Measurements from ENCODE around the gene PLXDC1. TPM values are rescaled to one million over a fixed set of nuclear protein-coding genes. Genes with fewer than 3 reads are reported as not detected.

PLXDC1 gene
- total RNA-seq, 2 donors from 2014 or later, result 6.5 TPM; not detected in 1

GRCh38 chr17:39195568-39196160 lies 44.2 kb upstream of the PLXDC1 start:
- 72 to 85% methylated on average over 8 of the region's 8 CpGs for WGBS, 2 donors
- no peaks in the 10 kb centered on the region for H3K36me3 ChIP-seq (replicated peaks in 1 of 2; ENCODE audit: insufficient read depth in 1 of 2, low read depth in 2 of 2)
- H3K27me3 ChIP-seq, result no peaks in the 10 kb centered on the region
- no peaks in the 10 kb centered on the region for H3K9me3 ChIP-seq
- intact Hi-C loops (cut with DNase I), result no loop called here
- DNase-seq (no peak), ATAC-seq (no peak)
- no peak overlapping the region for H3K4me3 ChIP-seq
- H3K4me1 ChIP-seq, result peaks cover 23% of the 10 kb centered on the region
- no peak overlapping the region for H3K27ac ChIP-seq
- TF ChIP-seq POLR2A (IDR thresholded peaks at IDR 0.05) (no peak), CTCF (IDR thresholded peaks at IDR 0.05) (no peak)

- no peaks in the 10 kb centered on the region for H3K36me3 ChIP-seq (replicated peaks in 1 of 2; ENCODE audit: insufficient read depth in 1 of 2, low read depth in 2 of 2)
- H3K4me3 ChIP-seq, result no peak overlapping the region
- no peak for TF ChIP-seq POLR2A (IDR thresholded peaks at IDR 0.05)
- TF ChIP-seq CTCF (IDR thresholded peaks at IDR 0.05), result no peak
- peaks cover 23% of the 10 kb centered on the region for H3K4me1 ChIP-seq
- WGBS, 2 donors, result 75 to 82% methylated on average over 8 to 10 of the region's 10 CpGs
- no peak overlapping the region for H3K27ac ChIP-seq
- no peaks in the 10 kb centered on the region for H3K9me3 ChIP-seq
- H3K27me3 ChIP-seq, result no peaks in the 10 kb centered on the region
- DNase-seq (no peak), ATAC-seq (no peak)
- intact Hi-C loops (cut with DNase I), result no loop called here
Measured at GRCh38 chr17:39194985-39195524, 43.6 kb upstream of the PLXDC1 start.

- Histone ChIP-seq H3K36me3 (replicated peaks in 1 of 2; ENCODE audit: insufficient read depth in 1 of 2, low read depth in 2 of 2) (no peaks in the 10 kb centered on the region), H3K9me3 (no peaks in the 10 kb centered on the region), H3K27ac (no peak overlapping the region), H3K4me3 (no peak overlapping the region), H3K27me3 (no peaks in the 10 kb centered on the region), H3K4me1 (peaks cover 20% of the 10 kb centered on the region)
- DNase-seq (peak in 2 of 4 donors; percentile 25), ATAC-seq (no peak)
- WGBS, 2 donors, result 69 to 73% methylated on average over 19 of the region's 20 CpGs
- TF ChIP-seq POLR2A (IDR thresholded peaks at IDR 0.05), result no peak
- no peak for TF ChIP-seq CTCF (IDR thresholded peaks at IDR 0.05)
- intact Hi-C loops (cut with DNase I), result no loop called here
Measured at GRCh38 chr17:39194089-39194984, 42.9 kb upstream of the PLXDC1 start.

GRCh38 chr17:39193346-39193745 lies 41.9 kb upstream of the PLXDC1 start:
- Histone ChIP-seq H3K27me3 (no peaks in the 10 kb centered on the region), H3K27ac (no peak overlapping the region), H3K36me3 (replicated peaks in 1 of 2; ENCODE audit: insufficient read depth in 1 of 2, low read depth in 2 of 2) (no peaks in the 10 kb centered on the region), H3K4me3 (no peak overlapping the region), H3K4me1 (peaks cover 17% of the 10 kb centered on the region), H3K9me3 (no peaks in the 10 kb centered on the region)
- no peak for TF ChIP-seq POLR2A (IDR thresholded peaks at IDR 0.05)
- no peak for TF ChIP-seq CTCF (IDR thresholded peaks at IDR 0.05)
- no peak for DNase-seq
- WGBS, 2 donors, result 79 to 100% methylated on average over 1 to 10 of the region's 10 CpGs
- intact Hi-C loops (cut with DNase I), result no loop called here
- ATAC-seq, result no peak

Data from body of pancreas (tissue), 4 donors.